HG03378 (cell line): Measurements from ENCODE around the gene KRTAP10-1.
"Not testable (repeated sequence)": the region's sequence is repeated elsewhere in the genome, so short reads cannot be mapped to it uniquely, and the experiment has no call there.

ENCODE experiments used
- ATAC-seq: cut with Tn5 transposase; IDR thresholded peaks from one replicate; pipeline ENCODE4 v1.9.1; 2021; ENCODE audit warnings: mild to moderate bottlenecking, moderate library complexity; ENCODE audit not compliant: unreplicated experiment

Gene KRTAP10-1

GRCh38 chr21:44539991-44540666 is at the start of gene KRTAP10-1:
KRTAP10-1 (minus strand) TSS chr21:44540195; CDS start chr21:44540150, 45 bp downstream.
- ATAC-seq: no peak

GRCh38 chr21:44589094-44589493 is 49.1 kb upstream of the KRTAP10-1 start:
- ATAC-seq: no peak

- ATAC-seq: no peak
These were observed 45.9 kb upstream of the KRTAP10-1 start for GRCh38 chr21:44585892-44586291.

- ATAC-seq: no peak
These were observed 43.8 kb upstream of the KRTAP10-1 start for GRCh38 chr21:44583800-44584147.

GRCh38 chr21:44583089-44583799 is 43.2 kb upstream of the KRTAP10-1 start:
- ATAC-seq: no peak

- ATAC-seq: no peak
These were observed 42.1 kb upstream of the KRTAP10-1 start for GRCh38 chr21:44582055-44582454.

- no peak for ATAC-seq
These were observed 41.2 kb upstream of the KRTAP10-1 start for GRCh38 chr21:44581158-44581557.

GRCh38 chr21:44580231-44580821 is 40.3 kb upstream of the KRTAP10-1 start, which contains the start of gene KRTAP10-5:
KRTAP10-5 (minus strand) TSS chr21:44580604; CDS start chr21:44580578, 26 bp downstream.
- ATAC-seq: not testable (repeated sequence)

- ATAC-seq: no peak
These were observed 39.8 kb upstream of the KRTAP10-1 start for GRCh38 chr21:44579833-44580144.

- ATAC-seq: no peak
These were observed 39.2 kb upstream of the KRTAP10-1 start for GRCh38 chr21:44579056-44579832.

GRCh38 chr21:44578371-44579055 is 38.5 kb upstream of the KRTAP10-1 start:
- no peak for ATAC-seq

- no peak for ATAC-seq
These were observed 36.0 kb upstream of the KRTAP10-1 start for GRCh38 chr21:44576025-44576420.

- ATAC-seq: no peak
These were observed 35.5 kb upstream of the KRTAP10-1 start for GRCh38 chr21:44575307-44576024.

- ATAC-seq: no peak
These were observed 34.7 kb upstream of the KRTAP10-1 start for GRCh38 chr21:44574457-44575306.

GRCh38 chr21:44573630-44574456 is 33.8 kb upstream of the KRTAP10-1 start, which contains the start of gene KRTAP10-4:
KRTAP10-4 (plus strand) TSS chr21:44573729; CDS start chr21:44573759, 30 bp downstream.
- not testable (repeated sequence) for ATAC-seq

- ATAC-seq: no peak
These were observed 33.1 kb upstream of the KRTAP10-1 start for GRCh38 chr21:44572959-44573583.

GRCh38 chr21:44571844-44572782 is 32.1 kb upstream of the KRTAP10-1 start:
- ATAC-seq: no peak
